ENCODE measurements around the gene SPNS2. TPM values are rescaled to one million over a fixed set of nuclear protein-coding genes. Genes with fewer than 3 reads are reported as not detected.

Gene SPNS2
- total and polyA plus RNA-seq, 2 donors (not counting 1 experiment from before 2014, with no cell fraction given), result 0.48 TPM; not detected in 1

GRCh38 chr17:4514779-4515178 lies 16.1 kb downstream of the SPNS2 start:
- H3K4me1 ChIP-seq (ENCODE audit: control insufficient read depth in 2 of 2, insufficient read depth in 2 of 2, low read length in 2 of 2), result peaks cover 0 to 15% of the 10 kb centered on the region in 2 donors
- peaks cover 0 to 3% (median 0%) of the 10 kb centered on the region in 3 donors for H3K9me3 ChIP-seq (ENCODE audit: control extremely low read depth in 1 of 3, control insufficient read depth in 2 of 3, insufficient read depth in 1 of 3, low read length in 2 of 3)
- H3K4me3 Mint-ChIP-seq, result no peak overlapping the region
- CTCF ChIA-PET, result interaction anchor here (0.5 kb wide), 1 partner anchor 453 kb away, joined by 3 read pairs; the partner anchor contains the start of gene SPAG7
- no peak overlapping the region for H3K9ac ChIP-seq (ENCODE audit: low read length)
- no peak overlapping the region for H2AFZ ChIP-seq (ENCODE audit: insufficient read depth, low read depth, low read length, poor library complexity, severe bottlenecking)
- intact Hi-C loops (cut with micrococcal nuclease), result no loop called here
- H3K79me2 ChIP-seq (ENCODE audit: control insufficient read depth, insufficient read depth, low read length), result no peaks in the 10 kb centered on the region
- WGBS (ENCODE audit: insufficient coverage), result 92% methylated on average over 7 of the region's 11 CpGs
- H3K27me3 Mint-ChIP-seq, result peaks cover under 1% of the 10 kb centered on the region
- no peaks in the 10 kb centered on the region for H3K27me3 ChIP-seq (replicated peaks in 1 of 4; ENCODE audit: control extremely low read depth in 1 of 4, control insufficient read depth in 3 of 4, insufficient read depth in 4 of 4, low read length in 3 of 4)
- no peaks in the 10 kb centered on the region for H4K20me1 ChIP-seq (ENCODE audit: control insufficient read depth, insufficient read depth, low read length, poor library complexity, severe bottlenecking)
- POLR2A ChIA-PET, result no interaction called here
- H3K4me3 ChIP-seq (ENCODE audit: control extremely low read depth in 1 of 5, extremely low read depth in 1 of 5, insufficient read depth in 1 of 5, low read depth in 2 of 5, low read length in 4 of 5), result no peak overlapping the region
- H3K9me3 Mint-ChIP-seq (ENCODE audit: insufficient read depth), result no peaks in the 10 kb centered on the region
- no peak overlapping the region for H3K27ac Mint-ChIP-seq
- no peak for ATAC-seq (ENCODE audit: low read depth)
- peaks cover 3% of the 10 kb centered on the region for H3K4me1 Mint-ChIP-seq
- H3K36me3 ChIP-seq (replicated peaks in 1 of 2; ENCODE audit: control extremely low read depth in 1 of 2, control insufficient read depth in 1 of 2, extremely low read depth in 1 of 2, insufficient read depth in 2 of 2, low read length in 1 of 2), result no peaks in the 10 kb centered on the region
- DNase-seq, result no peak
- H3K4me2 ChIP-seq (replicated peaks; ENCODE audit: low read depth, low read length, poor library complexity, severe bottlenecking), result no peak overlapping the region
- no peak overlapping the region for H3K27ac ChIP-seq (ENCODE audit: low read length in 2 of 2)
- TF ChIP-seq, protein P1, sequence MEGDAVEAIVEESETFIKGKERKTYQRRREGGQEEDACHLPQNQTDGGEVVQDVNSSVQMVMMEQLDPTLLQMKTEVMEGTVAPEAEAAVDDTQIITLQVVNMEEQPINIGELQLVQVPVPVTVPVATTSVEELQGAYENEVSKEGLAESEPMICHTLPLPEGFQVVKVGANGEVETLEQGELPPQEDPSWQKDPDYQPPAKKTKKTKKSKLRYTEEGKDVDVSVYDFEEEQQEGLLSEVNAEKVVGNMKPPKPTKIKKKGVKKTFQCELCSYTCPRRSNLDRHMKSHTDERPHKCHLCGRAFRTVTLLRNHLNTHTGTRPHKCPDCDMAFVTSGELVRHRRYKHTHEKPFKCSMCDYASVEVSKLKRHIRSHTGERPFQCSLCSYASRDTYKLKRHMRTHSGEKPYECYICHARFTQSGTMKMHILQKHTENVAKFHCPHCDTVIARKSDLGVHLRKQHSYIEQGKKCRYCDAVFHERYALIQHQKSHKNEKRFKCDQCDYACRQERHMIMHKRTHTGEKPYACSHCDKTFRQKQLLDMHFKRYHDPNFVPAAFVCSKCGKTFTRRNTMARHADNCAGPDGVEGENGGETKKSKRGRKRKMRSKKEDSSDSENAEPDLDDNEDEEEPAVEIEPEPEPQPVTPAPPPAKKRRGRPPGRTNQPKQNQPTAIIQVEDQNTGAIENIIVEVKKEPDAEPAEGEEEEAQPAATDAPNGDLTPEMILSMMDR (IDR thresholded peaks at IDR 0.05), result no peak
- TF ChIP-seq EZH2 (IDR thresholded peaks at IDR 0.05; ENCODE audit: borderline replicate concordance, insufficient read depth, low read depth, low read length, poor library complexity, severe bottlenecking), result no peak

GRCh38 chr17:4515501-4515900 lies 16.8 kb downstream of the SPNS2 start:
- H3K79me2 ChIP-seq (ENCODE audit: control insufficient read depth, insufficient read depth, low read length), result no peaks in the 10 kb centered on the region
- no peak for TF ChIP-seq EZH2 (IDR thresholded peaks at IDR 0.05; ENCODE audit: borderline replicate concordance, insufficient read depth, low read depth, low read length, poor library complexity, severe bottlenecking)
- TF ChIP-seq, protein P1 (IDR thresholded peaks at IDR 0.05), result no peak
- no peaks in the 10 kb centered on the region for H3K27me3 ChIP-seq (replicated peaks in 1 of 4; ENCODE audit: control extremely low read depth in 1 of 4, control insufficient read depth in 3 of 4, insufficient read depth in 4 of 4, low read length in 3 of 4)
- H3K4me3 Mint-ChIP-seq, result no peak overlapping the region
- WGBS (ENCODE audit: insufficient coverage), result 91% methylated on average over 5 of the region's 5 CpGs
- H3K9me3 ChIP-seq (ENCODE audit: control extremely low read depth in 1 of 3, control insufficient read depth in 2 of 3, insufficient read depth in 1 of 3, low read length in 2 of 3), result peaks cover 0 to 3% (median 0%) of the 10 kb centered on the region in 3 donors
- ChIA-PET CTCF (no interaction called here), POLR2A (no interaction called here)
- no peak overlapping the region for H3K27ac Mint-ChIP-seq
- H3K4me1 ChIP-seq (ENCODE audit: control insufficient read depth in 2 of 2, insufficient read depth in 2 of 2, low read length in 2 of 2), result peaks cover 0 to 15% of the 10 kb centered on the region in 2 donors
- no peak overlapping the region for H2AFZ ChIP-seq (ENCODE audit: insufficient read depth, low read depth, low read length, poor library complexity, severe bottlenecking)
- H3K4me1 Mint-ChIP-seq, result peaks cover 3% of the 10 kb centered on the region
- no peaks in the 10 kb centered on the region for H3K27me3 Mint-ChIP-seq
- no peak overlapping the region for H3K9ac ChIP-seq (ENCODE audit: low read length)
- H3K4me3 ChIP-seq (ENCODE audit: control extremely low read depth in 1 of 5, extremely low read depth in 1 of 5, insufficient read depth in 1 of 5, low read depth in 2 of 5, low read length in 4 of 5), result no peak overlapping the region
- intact Hi-C loops (cut with micrococcal nuclease), result no loop called here
- no peak for ATAC-seq (ENCODE audit: low read depth)
- no peak overlapping the region for H3K27ac ChIP-seq (ENCODE audit: low read length in 2 of 2)
- no peaks in the 10 kb centered on the region for H3K36me3 ChIP-seq (replicated peaks in 1 of 2; ENCODE audit: control extremely low read depth in 1 of 2, control insufficient read depth in 1 of 2, extremely low read depth in 1 of 2, insufficient read depth in 2 of 2, low read length in 1 of 2)
- no peak overlapping the region for H3K4me2 ChIP-seq (replicated peaks; ENCODE audit: low read depth, low read length, poor library complexity, severe bottlenecking)
- no peaks in the 10 kb centered on the region for H3K9me3 Mint-ChIP-seq (ENCODE audit: insufficient read depth)
- DNase-seq, result no peak
- H4K20me1 ChIP-seq (ENCODE audit: control insufficient read depth, insufficient read depth, low read length, poor library complexity, severe bottlenecking), result no peaks in the 10 kb centered on the region

Data from B cell (primary cell).